ENCODE data around the gene RAPGEF1.
A peak's percentile ranks its signal among the peaks of the same experiment; 100 is the strongest.

RAPGEF1 gene

DNA sequence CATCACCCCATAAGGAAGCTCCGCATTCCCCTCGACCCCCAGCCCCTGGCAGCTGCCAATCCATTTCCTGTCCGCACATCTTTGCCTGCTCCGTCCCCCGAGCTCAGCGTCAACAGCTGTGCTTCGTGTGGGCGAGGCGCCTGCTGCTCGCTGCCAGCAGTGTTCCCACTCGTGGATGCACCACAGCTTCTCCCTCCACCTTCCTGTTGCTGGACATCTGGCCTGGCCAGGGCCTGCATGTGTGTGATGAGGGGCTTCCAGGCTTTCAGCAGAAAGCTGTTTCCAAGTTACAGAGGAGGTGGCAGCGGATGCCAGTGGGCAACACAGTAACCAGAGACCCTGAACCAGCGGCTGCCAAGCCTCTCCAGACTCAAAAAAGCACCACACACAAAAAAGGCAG is 108.6 kb downstream of the RAPGEF1 start:
- POLR2A ChIA-PET: interaction anchor here (0.7 kb wide), 1 partner anchor 537 kb away, joined by 3 read pairs; no protein-coding TSS in a partner anchor
- TF ChIP-seq ZBTB21 (tag by site-specific recombination; IDR thresholded peaks at IDR 0.05) (no peak), ZFHX2 (tag by site-specific recombination; conservative IDR thresholded peaks at IDR 0.05) (peak; percentile 41)
- H3K36me3 ChIP-seq (ENCODE audit: control insufficient read depth in 2 of 2, insufficient read depth in 1 of 2, low read length in 2 of 2): peaks cover 0 to 4% of the 10 kb centered on the region in 2 experiments; a peak in 2 of 3 replicates
- peaks cover 3% of the 10 kb centered on the region; the same call in 1 of the 2 replicates for H3K4me1 ChIP-seq (ENCODE audit: control insufficient read depth, insufficient read depth, low read length)
- H3K27ac ChIP-seq (ENCODE audit: extremely low read depth, low read depth, low read length): no peak overlapping the region
- no peak overlapping the region for H3K4me3 ChIP-seq (ENCODE audit: low read depth, low read length)
- CTCF ChIA-PET: no interaction called here
- H3K9me3 ChIP-seq (ENCODE audit: control insufficient read depth, insufficient read depth, low read depth, low read length): no peaks in the 10 kb centered on the region

DNA sequence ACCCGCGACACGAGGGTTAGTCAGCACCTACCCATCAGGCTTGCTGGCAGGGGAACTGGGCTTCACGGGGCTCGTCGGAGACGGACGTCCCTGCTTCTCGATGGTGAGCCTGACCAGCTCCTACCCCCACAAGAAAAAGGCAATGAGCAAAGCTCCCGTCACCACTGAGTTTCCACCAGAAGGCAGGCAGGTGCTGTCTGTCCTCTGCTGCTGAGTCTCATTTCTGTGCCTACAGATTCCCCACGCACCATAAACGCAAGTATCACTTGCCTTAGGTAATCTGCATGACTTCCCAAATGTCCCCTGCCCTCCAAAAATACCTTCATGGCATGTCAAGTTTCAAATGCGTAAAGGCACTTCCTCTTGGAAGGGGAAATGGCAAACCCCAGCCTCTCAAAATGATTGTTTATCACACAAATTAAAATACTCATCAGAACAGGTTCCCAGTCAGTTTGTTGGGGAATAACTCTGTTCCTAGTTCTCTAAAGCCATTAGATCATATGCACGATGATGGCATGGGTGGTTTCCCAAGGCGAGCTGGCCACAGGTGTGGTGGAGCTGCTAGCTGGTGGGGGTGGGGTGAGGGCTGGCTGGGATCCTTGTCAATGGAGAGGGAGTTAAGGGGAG is 109.6 kb downstream of the RAPGEF1 start:
- ChIA-PET POLR2A (no interaction called here), CTCF (interaction anchor here (0.6 to 2.0 kb wide), 4 partner anchors 97 to 636 kb away, joined by 3 to 6 read pairs (median 4); partner anchors contain the start of gene RAPGEF1)
- H3K9me3 ChIP-seq (ENCODE audit: control insufficient read depth, insufficient read depth, low read depth, low read length): no peaks in the 10 kb centered on the region
- H3K27ac ChIP-seq (ENCODE audit: extremely low read depth, low read depth, low read length): no peak overlapping the region
- no peak overlapping the region for H3K4me3 ChIP-seq (ENCODE audit: low read depth, low read length)
- peak; percentile 79 for TF ChIP-seq SCRT2 (tag by site-specific recombination; IDR thresholded peaks at IDR 0.05)
- TF ChIP-seq MYNN (tag by site-specific recombination; IDR thresholded peaks at IDR 0.05; ENCODE audit: borderline replicate concordance): no peak
- peaks cover 3% of the 10 kb centered on the region; the same call in 1 of the 2 replicates for H3K4me1 ChIP-seq (ENCODE audit: control insufficient read depth, insufficient read depth, low read length)
- peaks cover 0 to 13% of the 10 kb centered on the region in 2 experiments; a peak in 2 of 3 replicates for H3K36me3 ChIP-seq (ENCODE audit: control insufficient read depth in 2 of 2, insufficient read depth in 1 of 2, low read length in 2 of 2)

DNA sequence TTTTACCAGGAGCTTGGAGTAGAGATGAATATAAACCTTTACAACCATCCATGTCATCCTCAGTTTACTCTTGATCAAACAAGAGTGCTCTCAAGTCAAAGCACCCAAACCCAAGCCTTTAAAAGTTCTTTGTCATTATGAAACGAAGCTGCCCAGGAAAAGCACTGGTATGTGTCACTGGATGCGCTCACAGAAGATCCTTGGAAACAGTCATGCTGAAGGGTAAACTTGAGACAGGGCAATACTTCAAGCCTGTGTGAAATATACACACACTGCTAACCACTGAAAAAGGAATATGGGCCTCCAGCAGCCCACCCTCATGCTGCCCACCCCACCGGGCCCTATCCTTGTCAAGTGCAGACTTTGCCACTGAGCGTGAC is 110.1 kb downstream of the RAPGEF1 start:
- Histone ChIP-seq H3K27ac (ENCODE audit: extremely low read depth, low read depth, low read length) (no peak overlapping the region), H3K4me3 (ENCODE audit: low read depth, low read length) (no peak overlapping the region), H3K4me1 (ENCODE audit: control insufficient read depth, insufficient read depth, low read length) (peaks cover 1% of the 10 kb centered on the region; the same call in 1 of the 2 replicates), H3K9me3 (ENCODE audit: control insufficient read depth, insufficient read depth, low read depth, low read length) (no peaks in the 10 kb centered on the region), H3K36me3 (ENCODE audit: control insufficient read depth in 2 of 2, insufficient read depth in 1 of 2, low read length in 2 of 2) (peaks cover 0 to 18% of the 10 kb centered on the region in 2 experiments; a peak in 2 of 3 replicates)
- POLR2A ChIA-PET: no interaction called here
- CTCF ChIA-PET: interaction anchor here (0.6 to 2.0 kb wide), 5 partner anchors 11 to 635 kb away, joined by 3 to 6 read pairs (median 3); partner anchors contain the start of gene RAPGEF1
- TF ChIP-seq, protein P1, sequence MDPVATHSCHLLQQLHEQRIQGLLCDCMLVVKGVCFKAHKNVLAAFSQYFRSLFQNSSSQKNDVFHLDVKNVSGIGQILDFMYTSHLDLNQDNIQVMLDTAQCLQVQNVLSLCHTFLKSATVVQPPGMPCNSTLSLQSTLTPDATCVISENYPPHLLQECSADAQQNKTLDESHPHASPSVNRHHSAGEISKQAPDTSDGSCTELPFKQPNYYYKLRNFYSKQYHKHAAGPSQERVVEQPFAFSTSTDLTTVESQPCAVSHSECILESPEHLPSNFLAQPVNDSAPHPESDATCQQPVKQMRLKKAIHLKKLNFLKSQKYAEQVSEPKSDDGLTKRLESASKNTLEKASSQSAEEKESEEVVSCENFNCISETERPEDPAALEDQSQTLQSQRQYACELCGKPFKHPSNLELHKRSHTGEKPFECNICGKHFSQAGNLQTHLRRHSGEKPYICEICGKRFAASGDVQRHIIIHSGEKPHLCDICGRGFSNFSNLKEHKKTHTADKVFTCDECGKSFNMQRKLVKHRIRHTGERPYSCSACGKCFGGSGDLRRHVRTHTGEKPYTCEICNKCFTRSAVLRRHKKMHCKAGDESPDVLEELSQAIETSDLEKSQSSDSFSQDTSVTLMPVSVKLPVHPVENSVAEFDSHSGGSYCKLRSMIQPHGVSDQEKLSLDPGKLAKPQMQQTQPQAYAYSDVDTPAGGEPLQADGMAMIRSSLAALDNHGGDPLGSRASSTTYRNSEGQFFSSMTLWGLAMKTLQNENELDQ (tag by site-specific recombination; IDR thresholded peaks at IDR 0.05; ENCODE audit: low read depth): no peak
- TF ChIP-seq ZNF19 (tag by site-specific recombination; IDR thresholded peaks at IDR 0.05; ENCODE audit: low read depth) (no peak), ZNF626 (tag by site-specific recombination; IDR thresholded peaks at IDR 0.05) (no peak), BCL11B (tag by site-specific recombination; IDR thresholded peaks at IDR 0.05; ENCODE audit: low read depth) (no peak), ZNF146 (tag by site-specific recombination; IDR thresholded peaks at IDR 0.05) (no peak), OSR2 (tag by site-specific recombination; IDR thresholded peaks at IDR 0.05) (no peak), ZNF302 (tag by site-specific recombination; IDR thresholded peaks at IDR 0.05; ENCODE audit: low read depth) (no peak), ZNF10 (tag by site-specific recombination; IDR thresholded peaks at IDR 0.05) (no peak), GLI4 (tag by site-specific recombination; IDR thresholded peaks at IDR 0.05) (no peak), ZNF600 (tag by site-specific recombination; IDR thresholded peaks at IDR 0.05) (no peak), ZBTB1 (tag by site-specific recombination; IDR thresholded peaks at IDR 0.05) (no peak), MYNN (tag by site-specific recombination; IDR thresholded peaks at IDR 0.05; ENCODE audit: borderline replicate concordance) (no peak)

DNA sequence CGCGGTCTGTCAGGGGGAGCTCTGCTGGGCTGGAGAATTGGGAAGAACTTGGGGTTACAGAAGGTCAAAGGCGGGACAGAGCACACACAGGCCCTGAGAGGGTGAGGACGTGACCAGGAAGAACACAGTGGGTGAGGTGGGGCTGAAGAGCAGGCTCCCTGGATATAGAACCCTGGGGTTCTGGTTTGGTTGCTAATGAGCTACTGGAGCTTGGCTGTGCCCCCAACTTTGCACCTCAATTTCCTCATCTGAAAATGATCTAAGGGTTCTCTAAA is 110.7 kb downstream of the RAPGEF1 start:
- no peaks in the 10 kb centered on the region for H3K9me3 ChIP-seq (ENCODE audit: control insufficient read depth, insufficient read depth, low read depth, low read length)
- H3K4me3 ChIP-seq (ENCODE audit: low read depth, low read length): no peak overlapping the region
- ChIA-PET POLR2A (no interaction called here), CTCF (interaction anchor here (0.6 to 2.0 kb wide), 4 partner anchors 10 to 477 kb away, joined by 3 to 6 read pairs (median 3); partner anchors contain the start of gene RAPGEF1)
- H3K36me3 ChIP-seq (ENCODE audit: control insufficient read depth in 2 of 2, insufficient read depth in 1 of 2, low read length in 2 of 2): peaks cover 0 to 24% of the 10 kb centered on the region in 2 experiments; a peak in 2 of 3 replicates
- H3K4me1 ChIP-seq (ENCODE audit: control insufficient read depth, insufficient read depth, low read length): peaks cover 2% of the 10 kb centered on the region; the same call in 1 of the 2 replicates
- H3K27ac ChIP-seq (ENCODE audit: extremely low read depth, low read depth, low read length): no peak overlapping the region
- TF ChIP-seq ZNF132 (tag by site-specific recombination; IDR thresholded peaks at IDR 0.05; ENCODE audit: borderline replicate concordance) (no peak), ZNF133 (tag by site-specific recombination; IDR thresholded peaks at IDR 0.05) (no peak), ZBTB48 (tag by site-specific recombination; IDR thresholded peaks at IDR 0.05) (no peak)
- TF ChIP-seq, protein P1 (tag by site-specific recombination; IDR thresholded peaks at IDR 0.05; ENCODE audit: low read depth): no peak
- TF ChIP-seq, protein P2, sequence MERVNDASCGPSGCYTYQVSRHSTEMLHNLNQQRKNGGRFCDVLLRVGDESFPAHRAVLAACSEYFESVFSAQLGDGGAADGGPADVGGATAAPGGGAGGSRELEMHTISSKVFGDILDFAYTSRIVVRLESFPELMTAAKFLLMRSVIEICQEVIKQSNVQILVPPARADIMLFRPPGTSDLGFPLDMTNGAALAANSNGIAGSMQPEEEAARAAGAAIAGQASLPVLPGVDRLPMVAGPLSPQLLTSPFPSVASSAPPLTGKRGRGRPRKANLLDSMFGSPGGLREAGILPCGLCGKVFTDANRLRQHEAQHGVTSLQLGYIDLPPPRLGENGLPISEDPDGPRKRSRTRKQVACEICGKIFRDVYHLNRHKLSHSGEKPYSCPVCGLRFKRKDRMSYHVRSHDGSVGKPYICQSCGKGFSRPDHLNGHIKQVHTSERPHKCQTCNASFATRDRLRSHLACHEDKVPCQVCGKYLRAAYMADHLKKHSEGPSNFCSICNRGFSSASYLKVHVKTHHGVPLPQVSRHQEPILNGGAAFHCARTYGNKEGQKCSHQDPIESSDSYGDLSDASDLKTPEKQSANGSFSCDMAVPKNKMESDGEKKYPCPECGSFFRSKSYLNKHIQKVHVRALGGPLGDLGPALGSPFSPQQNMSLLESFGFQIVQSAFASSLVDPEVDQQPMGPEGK (tag by site-specific recombination; IDR thresholded peaks at IDR 0.05): no peak
- TF ChIP-seq, protein P3, sequence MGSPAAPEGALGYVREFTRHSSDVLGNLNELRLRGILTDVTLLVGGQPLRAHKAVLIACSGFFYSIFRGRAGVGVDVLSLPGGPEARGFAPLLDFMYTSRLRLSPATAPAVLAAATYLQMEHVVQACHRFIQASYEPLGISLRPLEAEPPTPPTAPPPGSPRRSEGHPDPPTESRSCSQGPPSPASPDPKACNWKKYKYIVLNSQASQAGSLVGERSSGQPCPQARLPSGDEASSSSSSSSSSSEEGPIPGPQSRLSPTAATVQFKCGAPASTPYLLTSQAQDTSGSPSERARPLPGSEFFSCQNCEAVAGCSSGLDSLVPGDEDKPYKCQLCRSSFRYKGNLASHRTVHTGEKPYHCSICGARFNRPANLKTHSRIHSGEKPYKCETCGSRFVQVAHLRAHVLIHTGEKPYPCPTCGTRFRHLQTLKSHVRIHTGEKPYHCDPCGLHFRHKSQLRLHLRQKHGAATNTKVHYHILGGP (tag by site-specific recombination; IDR thresholded peaks at IDR 0.05): no peak
